ENCODE measurements around the gene CEBPB.
"Not testable (repeated sequence)": the region's sequence is repeated elsewhere in the genome, so short reads cannot be mapped to it uniquely, and the experiment has no call there.

The CEBPB gene

GRCh38 chr20:50170549-50171220 lies 19.9 kb upstream of the CEBPB start:
- DNase-seq: no peak

DNA sequence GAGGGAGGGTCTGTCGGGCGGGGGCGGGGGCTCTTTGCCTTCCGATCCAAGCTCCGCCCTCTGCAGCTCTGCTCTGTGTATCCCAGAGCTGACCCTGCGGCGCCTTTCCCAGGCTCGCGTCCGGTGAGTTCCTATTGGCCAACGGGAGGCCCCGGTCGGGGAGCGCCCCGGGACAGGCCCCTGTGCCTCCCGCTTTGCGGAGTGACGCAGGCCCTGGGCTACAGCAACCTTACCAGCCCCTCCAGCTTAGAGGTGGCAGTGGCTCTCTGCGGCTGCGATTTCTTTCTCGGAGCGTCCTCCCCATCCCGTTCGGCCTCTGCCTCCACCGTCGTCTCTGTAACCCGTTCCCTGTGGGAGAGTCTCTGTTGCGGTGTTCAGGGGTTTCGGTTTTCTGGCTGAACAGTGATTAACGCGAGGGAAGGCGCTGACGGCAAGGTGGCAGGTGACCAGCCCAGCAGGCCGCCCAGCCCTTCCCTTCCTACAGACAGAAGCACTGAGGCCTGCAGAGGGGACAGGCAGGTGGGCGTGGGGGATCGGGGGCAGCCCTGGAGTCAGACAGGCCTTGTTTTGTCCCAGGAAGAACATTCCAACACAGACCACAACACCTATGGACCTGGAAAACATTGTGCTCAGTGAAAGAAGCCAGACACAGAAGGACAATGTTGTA lies 18.1 kb upstream of the CEBPB start:
- DNase-seq: no peak

DNA sequence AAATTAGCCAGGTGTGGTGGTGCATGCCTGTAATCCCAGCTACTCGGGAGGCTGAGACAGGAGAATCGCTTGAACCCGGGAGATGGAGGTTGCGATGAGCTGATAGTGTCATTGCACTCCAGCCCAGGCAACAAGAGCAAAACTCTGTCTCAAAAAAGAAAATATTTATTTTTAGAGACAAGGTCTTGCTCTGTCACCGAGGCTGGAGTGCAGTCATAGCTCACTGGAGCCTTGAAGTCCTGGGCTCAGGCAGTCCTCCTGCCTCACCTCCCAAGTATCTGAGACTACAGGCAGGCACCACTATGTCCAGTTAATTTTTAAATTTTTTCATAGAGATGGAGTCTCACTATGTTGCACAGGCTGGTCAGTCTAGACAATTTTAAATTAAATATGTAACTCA lies 16.2 kb upstream of the CEBPB start:
- DNase-seq: no peak

DNA sequence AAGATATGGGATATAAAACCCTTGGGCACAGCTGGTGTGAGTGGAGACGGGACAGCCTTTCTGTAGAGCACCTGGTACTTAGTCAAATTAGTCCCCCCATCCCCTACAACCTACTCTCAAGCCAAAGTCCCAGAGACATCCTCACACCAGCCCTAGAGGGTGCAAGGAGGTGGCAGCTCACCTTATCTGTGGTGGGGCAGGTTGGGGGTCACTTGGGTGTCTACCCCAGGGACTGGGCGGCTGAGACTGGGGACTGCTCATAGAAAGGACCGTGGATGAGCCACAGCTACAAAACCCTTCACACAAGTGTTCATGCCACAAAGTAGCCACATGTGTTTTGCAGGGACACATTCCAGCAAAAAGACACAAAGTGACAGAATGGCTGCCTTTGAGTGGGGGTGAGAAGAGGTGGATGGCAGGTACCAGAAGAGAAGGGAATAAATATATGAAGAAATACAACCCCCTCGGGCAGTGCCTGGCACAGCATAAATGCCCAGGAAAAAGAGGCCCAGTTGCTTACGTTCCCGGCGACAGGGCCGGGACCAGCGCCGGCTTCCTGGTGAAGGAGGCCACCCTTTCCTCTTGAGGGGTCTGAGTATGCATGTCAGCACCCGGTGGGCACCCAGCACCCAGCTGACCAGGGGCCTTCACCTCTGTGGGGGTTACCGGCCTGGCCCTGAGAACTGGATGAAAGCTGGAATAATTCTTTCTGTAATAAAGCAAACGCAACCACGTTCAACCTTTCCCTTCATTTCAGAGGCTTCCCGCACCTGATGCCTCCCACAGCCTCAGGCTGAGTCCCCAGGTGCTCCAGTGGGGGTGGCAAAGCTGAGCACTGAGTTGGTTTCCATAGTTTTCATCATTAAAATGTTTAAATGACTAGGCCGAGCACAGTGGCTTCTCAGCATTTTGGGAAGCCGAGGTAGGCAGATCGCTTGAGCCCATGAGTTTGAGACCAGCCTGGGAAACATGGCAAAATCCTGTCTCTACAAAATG lies 14.4 kb upstream of the CEBPB start:
- no peak for DNase-seq

GRCh38 chr20:50178672-50179071 lies 12.0 kb upstream of the CEBPB start:
- DNase-seq: not testable (repeated sequence)

DNA sequence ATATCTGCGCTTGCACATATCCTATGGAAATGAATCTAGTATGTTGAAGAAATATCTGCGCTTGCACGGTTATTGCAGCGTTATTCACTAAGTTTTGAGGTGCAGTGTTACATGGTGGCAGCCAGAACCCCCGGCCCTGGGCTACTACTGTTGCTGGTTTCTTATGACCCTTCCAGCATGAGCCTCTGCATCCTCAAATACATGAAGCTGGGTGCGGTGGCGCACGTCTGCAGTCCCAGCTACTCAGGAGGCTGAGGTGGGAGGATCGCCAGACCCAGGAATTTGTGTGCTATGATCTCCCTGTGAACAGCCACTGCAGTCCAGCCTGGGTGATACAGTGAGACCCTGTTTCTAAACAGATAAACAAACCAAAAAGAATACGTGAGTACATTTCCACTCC lies 9.3 kb upstream of the CEBPB start:
- no peak for DNase-seq

DNA sequence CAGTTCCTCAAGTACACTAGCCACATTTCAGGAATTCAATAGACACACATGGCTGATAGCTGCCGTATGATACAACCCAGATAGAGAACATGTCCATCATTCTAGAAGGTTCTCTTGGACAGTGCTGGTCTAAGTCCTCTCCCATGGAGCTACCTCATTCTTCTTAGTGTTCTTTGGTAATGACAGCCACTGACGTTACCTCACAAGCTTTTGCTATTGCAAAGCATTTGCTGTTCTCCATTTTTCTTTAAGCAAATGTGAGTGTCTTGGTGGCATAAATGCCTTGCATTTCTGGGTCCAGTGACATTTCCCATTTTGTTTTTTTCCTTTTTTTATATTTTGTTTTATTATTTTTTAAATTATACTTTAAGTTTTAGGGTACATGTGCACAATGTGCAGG lies 8.3 kb upstream of the CEBPB start:
- DNase-seq: no peak

GRCh38 chr20:50185426-50185825 lies 5.2 kb upstream of the CEBPB start:
- no peak for DNase-seq

- peak; percentile 69 for DNase-seq
These were observed 4.3 kb upstream of the CEBPB start for GRCh38 chr20:50186151-50186885.

GRCh38 chr20:50186987-50187402 lies 3.6 kb upstream of the CEBPB start:
- no peak for DNase-seq

- no peak for DNase-seq
These were observed 3.1 kb upstream of the CEBPB start for GRCh38 chr20:50187403-50188051.

GRCh38 chr20:50188287-50188688 lies 2.3 kb upstream of the CEBPB start:
- no peak for DNase-seq

DNA sequence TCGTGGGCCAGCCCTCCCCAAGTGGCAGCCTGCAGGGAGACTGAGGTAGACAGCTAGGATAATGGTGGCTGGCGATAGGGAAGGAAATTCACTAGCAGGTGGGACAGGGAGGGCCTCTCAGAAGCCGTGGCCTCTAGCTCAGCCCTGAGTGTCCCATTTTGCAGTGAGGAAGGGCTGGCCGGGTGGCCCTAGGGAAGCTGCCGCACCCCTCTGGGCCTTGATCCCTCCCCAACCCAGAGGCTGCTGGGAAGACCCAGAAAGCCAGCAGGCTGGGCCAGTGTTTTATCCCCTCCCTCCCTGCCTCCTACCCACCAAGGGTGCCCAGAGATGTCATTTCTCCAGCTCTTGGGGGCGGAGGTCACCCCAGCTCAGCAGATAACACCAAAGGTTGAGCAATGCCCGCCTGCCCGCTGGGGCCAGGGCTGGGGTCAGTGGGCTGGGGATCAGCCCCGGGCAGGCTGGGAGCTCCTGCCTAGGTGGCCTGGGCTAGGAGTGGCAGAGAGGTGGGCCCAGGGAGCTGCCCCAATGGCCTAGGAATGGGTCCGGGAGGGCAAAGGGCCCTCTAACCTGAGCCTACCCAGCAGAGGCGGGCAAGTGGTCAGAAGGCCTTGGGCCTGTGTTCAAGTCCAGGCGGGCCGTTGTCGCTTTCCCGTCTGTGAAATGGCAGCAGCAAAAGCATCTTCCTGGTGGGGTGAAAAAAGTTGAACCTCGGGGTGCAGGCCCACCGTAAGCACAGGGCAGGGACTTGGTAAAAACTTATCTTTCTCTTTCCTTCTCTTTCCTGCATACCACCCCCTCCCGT lies 1.6 kb upstream of the CEBPB start:
- no peak for DNase-seq

DNA sequence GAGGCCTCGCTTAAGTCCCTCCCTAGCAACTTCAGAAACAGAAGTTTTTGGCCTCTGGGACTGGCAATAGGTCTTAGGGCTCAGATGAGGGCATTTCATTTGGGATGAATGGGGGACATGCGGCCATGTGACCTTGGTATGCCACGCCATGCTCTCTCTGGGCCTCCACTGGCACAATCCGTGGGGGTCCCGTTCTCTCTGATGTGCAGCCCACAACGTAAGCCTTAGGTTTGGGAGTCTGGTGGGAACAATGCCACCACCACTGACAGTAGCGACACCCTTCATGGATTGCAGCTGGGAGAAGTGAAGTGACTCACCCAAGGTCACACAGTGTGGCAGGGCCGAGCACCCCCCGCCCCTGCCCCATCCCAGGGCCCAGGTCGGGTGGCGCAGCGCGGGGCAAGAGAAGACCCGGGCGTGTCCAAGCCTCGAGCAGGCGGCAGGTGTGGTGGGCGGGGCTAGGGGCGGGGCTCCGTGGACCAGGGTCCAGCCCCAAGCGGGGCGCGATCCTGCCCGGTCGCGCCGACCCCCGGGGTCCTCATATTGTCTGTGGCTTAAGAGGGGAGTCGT lies 864 bp upstream of the CEBPB start:
- no peak for DNase-seq

DNA sequence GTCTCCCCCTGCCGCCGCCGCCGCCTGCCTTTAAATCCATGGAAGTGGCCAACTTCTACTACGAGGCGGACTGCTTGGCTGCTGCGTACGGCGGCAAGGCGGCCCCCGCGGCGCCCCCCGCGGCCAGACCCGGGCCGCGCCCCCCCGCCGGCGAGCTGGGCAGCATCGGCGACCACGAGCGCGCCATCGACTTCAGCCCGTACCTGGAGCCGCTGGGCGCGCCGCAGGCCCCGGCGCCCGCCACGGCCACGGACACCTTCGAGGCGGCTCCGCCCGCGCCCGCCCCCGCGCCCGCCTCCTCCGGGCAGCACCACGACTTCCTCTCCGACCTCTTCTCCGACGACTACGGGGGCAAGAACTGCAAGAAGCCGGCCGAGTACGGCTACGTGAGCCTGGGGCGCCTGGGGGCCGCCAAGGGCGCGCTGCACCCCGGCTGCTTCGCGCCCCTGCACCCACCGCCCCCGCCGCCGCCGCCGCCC lies 474 bp downstream of the CEBPB start:
- peak; percentile 52 for DNase-seq

DNA sequence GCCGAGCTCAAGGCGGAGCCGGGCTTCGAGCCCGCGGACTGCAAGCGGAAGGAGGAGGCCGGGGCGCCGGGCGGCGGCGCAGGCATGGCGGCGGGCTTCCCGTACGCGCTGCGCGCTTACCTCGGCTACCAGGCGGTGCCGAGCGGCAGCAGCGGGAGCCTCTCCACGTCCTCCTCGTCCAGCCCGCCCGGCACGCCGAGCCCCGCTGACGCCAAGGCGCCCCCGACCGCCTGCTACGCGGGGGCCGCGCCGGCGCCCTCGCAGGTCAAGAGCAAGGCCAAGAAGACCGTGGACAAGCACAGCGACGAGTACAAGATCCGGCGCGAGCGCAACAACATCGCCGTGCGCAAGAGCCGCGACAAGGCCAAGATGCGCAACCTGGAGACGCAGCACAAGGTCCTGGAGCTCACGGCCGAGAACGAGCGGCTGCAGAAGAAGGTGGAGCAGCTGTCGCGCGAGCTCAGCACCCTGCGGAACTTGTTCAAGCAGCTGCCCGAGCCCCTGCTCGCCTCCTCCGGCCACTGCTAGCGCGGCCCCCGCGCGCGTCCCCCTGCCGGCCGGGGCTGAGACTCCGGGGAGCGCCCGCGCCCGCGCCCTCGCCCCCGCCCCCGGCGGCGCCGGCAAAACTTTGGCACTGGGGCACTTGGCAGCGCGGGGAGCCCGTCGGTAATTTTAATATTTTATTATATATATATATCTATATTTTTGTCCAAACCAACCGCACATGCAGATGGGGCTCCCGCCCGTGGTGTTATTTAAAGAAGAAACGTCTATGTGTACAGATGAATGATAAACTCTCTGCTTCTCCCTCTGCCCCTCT lies 1.1 kb downstream of the CEBPB start:
- peak; percentile 54 for DNase-seq

GRCh38 chr20:50192364-50193198 lies 2.0 kb downstream of the CEBPB start:
- DNase-seq: peak; percentile 64

DNA sequence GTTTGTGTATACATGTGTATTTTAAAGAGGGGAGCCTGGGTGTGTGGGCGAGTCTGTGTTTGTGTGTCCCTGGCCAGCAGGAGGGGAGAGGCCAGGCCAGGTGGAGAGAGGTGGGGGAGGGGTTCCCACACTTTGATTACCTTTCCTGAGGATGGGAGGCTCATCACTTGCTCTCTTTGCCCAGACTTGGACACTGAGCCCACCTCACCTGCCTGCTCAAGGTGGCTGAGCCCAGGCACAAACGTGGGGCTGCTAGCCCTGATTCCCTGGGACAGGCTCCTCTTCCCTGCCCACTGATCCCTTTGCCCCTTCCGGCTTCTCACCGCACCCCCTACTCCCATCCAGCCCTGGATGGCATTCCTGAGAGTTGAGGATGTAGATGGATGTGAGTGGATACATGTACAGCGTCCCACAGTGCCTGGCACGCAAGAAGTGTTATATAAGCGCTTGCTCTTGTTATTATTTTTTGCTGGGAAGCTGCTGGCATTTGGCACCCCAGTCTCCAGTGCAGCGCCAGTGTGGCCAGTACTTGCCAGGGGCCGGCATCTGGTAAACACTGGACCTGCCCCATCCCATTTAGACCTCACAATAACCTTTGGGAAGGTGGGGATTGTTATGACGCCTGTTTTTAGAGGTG lies 2.7 kb downstream of the CEBPB start:
- DNase-seq: no peak
